HEK293 (cell line): ENCODE data around the gene AGRN.
"Not testable (repeated sequence)": the region's sequence is repeated elsewhere in the genome, so short reads cannot be mapped to it uniquely, and the experiment has no call there.

Experiments
- CTCF ChIA-PET: fragments of 350-600 bp; formaldehyde crosslinking; extraction: SDS; loops from one replicate; lab custom pipeline; 2021; ENCODE audit warnings: antibody characterized with exemption; lab: Yijun Ruan, JAX
- POLR2A ChIA-PET: fragments of 300-600 bp; formaldehyde crosslinking; extraction: SDS; loops from one replicate; lab custom pipeline; 2020; ENCODE audit warnings: antibody characterized with exemption, inconsistent platforms; lab: Yijun Ruan, JAX
- H3K27ac ChIP-seq: fragments of 200-500 bp; sonication (Bioruptor generic); 2 replicates; pipeline ENCODE4 v1.5.1; 2014; ENCODE audit warnings: low read depth, low read length, control low read depth, inconsistent platforms; ENCODE audit errors: extremely low read depth
- H3K36me3 ChIP-seq, 2 experiments: fragments of 200-500 bp in 1 of 2; sonication (Bioruptor generic) in 1 of 2; 1 replicate in 1 of 2; 2 replicates in 1 of 2; pipeline ENCODE4 v1.5.1; 2014 to 2017; ENCODE audit warnings: inconsistent platforms in 2 of 2, low read length in 2 of 2; ENCODE audit not compliant: control insufficient read depth in 2 of 2, insufficient read depth in 1 of 2
- H3K4me1 ChIP-seq: fragments of 200-500 bp; sonication (Bioruptor generic); 2 replicates; pipeline ENCODE4 v1.5.1; 2014; ENCODE audit warnings: mild to moderate bottlenecking, low read length, inconsistent platforms; ENCODE audit not compliant: control insufficient read depth, insufficient read depth
- H3K4me3 ChIP-seq: 2 replicates; pipeline ENCODE4 v1.5.1; 2011; ENCODE audit warnings: low read depth, mild to moderate bottlenecking, control low read depth, low read length, moderate library complexity
- H3K9me3 ChIP-seq: fragments of 200-500 bp; sonication (Bioruptor generic); 2 replicates; pipeline ENCODE4 v1.5.1; 2014; ENCODE audit warnings: low read depth, low read length, inconsistent platforms; ENCODE audit not compliant: control insufficient read depth, insufficient read depth
- BCL11A ChIP-seq: fragments of 450-650 bp; formaldehyde crosslinking; IDR thresholded peaks from 2 replicates; pipeline ENCODE4 v1.5.1; 2016; ENCODE audit warnings: low read depth, missing biosample characterization, missing genetic modification characterization
- GLI4 ChIP-seq: fragments of 450-650 bp; formaldehyde crosslinking; IDR thresholded peaks from 2 replicates; pipeline ENCODE4 v1.5.1; 2016; ENCODE audit warnings: missing biosample characterization, missing genetic modification characterization
- MEIS1 ChIP-seq: sonication (generic); formaldehyde crosslinking; IDR thresholded peaks from 2 replicates; pipeline ENCODE4 v1.8.1; 2022; ENCODE audit warnings: missing genetic modification reagents, mild to moderate bottlenecking, borderline replicate concordance
- REPIN1 ChIP-seq: fragments of 450-650 bp; formaldehyde crosslinking; IDR thresholded peaks from 2 replicates; pipeline ENCODE4 v1.5.1; 2017; ENCODE audit warnings: missing biosample characterization, missing genetic modification characterization, low read depth
- ZBTB17 ChIP-seq: fragments of 450-650 bp; formaldehyde crosslinking; IDR thresholded peaks from 2 replicates; pipeline ENCODE4 v1.5.1; 2016; ENCODE audit warnings: missing biosample characterization, missing genetic modification characterization
- ZFP41 ChIP-seq: fragments of 450-650 bp; formaldehyde crosslinking; IDR thresholded peaks from 2 replicates; pipeline ENCODE4 v1.5.1; 2016; ENCODE audit warnings: missing biosample characterization, missing genetic modification characterization, borderline replicate concordance
- ZIC2 ChIP-seq: fragments of 450-650 bp; formaldehyde crosslinking; IDR thresholded peaks from 2 replicates; pipeline ENCODE4 v1.5.1; 2016; ENCODE audit warnings: missing biosample characterization, missing genetic modification characterization
- ZNF266 ChIP-seq: fragments of 450-650 bp; formaldehyde crosslinking; IDR thresholded peaks from 2 replicates; pipeline ENCODE4 v1.5.1; 2016; ENCODE audit warnings: missing biosample characterization, missing genetic modification characterization, low read depth
- ZNF530 ChIP-seq: fragments of 450-650 bp; formaldehyde crosslinking; IDR thresholded peaks from 2 replicates; pipeline ENCODE4 v1.5.1; 2016; ENCODE audit warnings: low read depth, missing biosample characterization, missing genetic modification characterization
- ZNF548 ChIP-seq: fragments of 450-650 bp; formaldehyde crosslinking; IDR thresholded peaks from 2 replicates; pipeline ENCODE4 v1.5.1; 2016; ENCODE audit warnings: missing biosample characterization, missing genetic modification characterization
- TF ChIP-seq, protein P1 (sequence below): fragments of 450-650 bp; formaldehyde crosslinking; IDR thresholded peaks from 2 replicates; pipeline ENCODE4 v1.5.1; 2016; ENCODE audit warnings: missing biosample characterization, missing genetic modification characterization, borderline replicate concordance
- TF ChIP-seq, protein P2 (sequence below): fragments of 450-650 bp; IDR thresholded peaks from 2 replicates; pipeline ENCODE4 v1.5.1; 2018; ENCODE audit warnings: missing biosample characterization, mild to moderate bottlenecking, missing genetic modification characterization
- TF ChIP-seq, protein P3 (sequence below): fragments of 450-650 bp; formaldehyde crosslinking; IDR thresholded peaks from 2 replicates; pipeline ENCODE4 v1.5.1; 2016; ENCODE audit warnings: missing biosample characterization, missing genetic modification characterization
- TF ChIP-seq, protein P4 (sequence below): fragments of 450-650 bp; formaldehyde crosslinking; IDR thresholded peaks from 2 replicates; pipeline ENCODE4 v1.5.1; 2016; ENCODE audit warnings: missing biosample characterization, missing genetic modification characterization
- TF ChIP-seq, protein P5 (sequence below): fragments of 450-650 bp; formaldehyde crosslinking; IDR thresholded peaks from 2 replicates; pipeline ENCODE4 v1.5.1; 2017; ENCODE audit warnings: missing biosample characterization, missing genetic modification characterization

AGRN gene

DNA sequence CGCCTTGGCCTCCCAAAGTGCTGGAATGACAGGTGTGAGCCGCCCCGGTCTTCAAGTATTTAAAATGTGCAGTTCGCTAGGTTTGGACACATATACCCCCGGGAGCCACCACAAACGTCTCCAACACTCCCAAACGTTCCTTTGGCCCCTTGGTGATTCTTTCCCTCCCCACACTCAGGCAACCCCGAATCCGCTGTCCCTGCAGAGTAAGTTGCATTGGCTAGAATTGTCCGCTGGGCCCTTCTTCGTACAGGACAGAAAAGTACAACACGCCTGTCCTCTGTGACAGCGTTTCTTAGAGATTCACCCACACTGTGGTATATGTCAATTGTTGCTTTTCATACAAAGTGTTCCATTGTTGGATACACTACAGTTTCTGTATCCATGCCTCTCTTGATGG, 34.8 kb upstream of the AGRN start (continued):
- TF ChIP-seq, protein P1, sequence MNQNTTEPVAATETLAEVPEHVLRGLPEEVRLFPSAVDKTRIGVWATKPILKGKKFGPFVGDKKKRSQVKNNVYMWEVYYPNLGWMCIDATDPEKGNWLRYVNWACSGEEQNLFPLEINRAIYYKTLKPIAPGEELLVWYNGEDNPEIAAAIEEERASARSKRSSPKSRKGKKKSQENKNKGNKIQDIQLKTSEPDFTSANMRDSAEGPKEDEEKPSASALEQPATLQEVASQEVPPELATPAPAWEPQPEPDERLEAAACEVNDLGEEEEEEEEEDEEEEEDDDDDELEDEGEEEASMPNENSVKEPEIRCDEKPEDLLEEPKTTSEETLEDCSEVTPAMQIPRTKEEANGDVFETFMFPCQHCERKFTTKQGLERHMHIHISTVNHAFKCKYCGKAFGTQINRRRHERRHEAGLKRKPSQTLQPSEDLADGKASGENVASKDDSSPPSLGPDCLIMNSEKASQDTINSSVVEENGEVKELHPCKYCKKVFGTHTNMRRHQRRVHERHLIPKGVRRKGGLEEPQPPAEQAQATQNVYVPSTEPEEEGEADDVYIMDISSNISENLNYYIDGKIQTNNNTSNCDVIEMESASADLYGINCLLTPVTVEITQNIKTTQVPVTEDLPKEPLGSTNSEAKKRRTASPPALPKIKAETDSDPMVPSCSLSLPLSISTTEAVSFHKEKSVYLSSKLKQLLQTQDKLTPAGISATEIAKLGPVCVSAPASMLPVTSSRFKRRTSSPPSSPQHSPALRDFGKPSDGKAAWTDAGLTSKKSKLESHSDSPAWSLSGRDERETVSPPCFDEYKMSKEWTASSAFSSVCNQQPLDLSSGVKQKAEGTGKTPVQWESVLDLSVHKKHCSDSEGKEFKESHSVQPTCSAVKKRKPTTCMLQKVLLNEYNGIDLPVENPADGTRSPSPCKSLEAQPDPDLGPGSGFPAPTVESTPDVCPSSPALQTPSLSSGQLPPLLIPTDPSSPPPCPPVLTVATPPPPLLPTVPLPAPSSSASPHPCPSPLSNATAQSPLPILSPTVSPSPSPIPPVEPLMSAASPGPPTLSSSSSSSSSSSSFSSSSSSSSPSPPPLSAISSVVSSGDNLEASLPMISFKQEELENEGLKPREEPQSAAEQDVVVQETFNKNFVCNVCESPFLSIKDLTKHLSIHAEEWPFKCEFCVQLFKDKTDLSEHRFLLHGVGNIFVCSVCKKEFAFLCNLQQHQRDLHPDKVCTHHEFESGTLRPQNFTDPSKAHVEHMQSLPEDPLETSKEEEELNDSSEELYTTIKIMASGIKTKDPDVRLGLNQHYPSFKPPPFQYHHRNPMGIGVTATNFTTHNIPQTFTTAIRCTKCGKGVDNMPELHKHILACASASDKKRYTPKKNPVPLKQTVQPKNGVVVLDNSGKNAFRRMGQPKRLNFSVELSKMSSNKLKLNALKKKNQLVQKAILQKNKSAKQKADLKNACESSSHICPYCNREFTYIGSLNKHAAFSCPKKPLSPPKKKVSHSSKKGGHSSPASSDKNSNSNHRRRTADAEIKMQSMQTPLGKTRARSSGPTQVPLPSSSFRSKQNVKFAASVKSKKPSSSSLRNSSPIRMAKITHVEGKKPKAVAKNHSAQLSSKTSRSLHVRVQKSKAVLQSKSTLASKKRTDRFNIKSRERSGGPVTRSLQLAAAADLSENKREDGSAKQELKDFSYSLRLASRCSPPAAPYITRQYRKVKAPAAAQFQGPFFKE (tag by site-specific recombination) = no peak
- TF ChIP-seq, all 188 proteins: peak for 0

DNA sequence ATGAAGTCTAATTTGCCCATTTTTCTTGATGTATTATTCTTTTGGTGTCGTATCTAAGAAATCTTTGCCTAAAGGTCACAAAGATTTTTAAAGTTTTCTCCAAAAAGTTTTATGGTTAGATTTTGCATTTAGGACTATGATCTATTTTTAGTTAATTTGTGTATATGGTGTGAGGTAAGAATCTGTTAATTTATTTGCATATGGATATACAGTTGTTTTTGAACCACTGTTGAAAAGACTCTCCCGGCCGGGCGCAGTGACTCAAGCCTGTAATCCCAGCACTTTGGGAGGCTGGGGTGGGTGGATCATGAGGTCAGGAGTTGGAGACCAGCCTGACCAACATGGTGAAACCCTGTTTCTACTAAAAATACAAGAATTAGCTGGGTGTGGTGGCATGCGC, 31.9 kb upstream of the AGRN start:
- POLR2A ChIA-PET, H3K9me3 ChIP-seq, H3K27ac ChIP-seq, H3K4me3 ChIP-seq, H3K36me3 ChIP-seq, H3K4me1 ChIP-seq: not testable (repeated sequence)
- CTCF ChIA-PET = interaction anchor here (0.7 kb wide), 1 partner anchor 75 kb away, joined by 3 read pairs; no protein-coding TSS in a partner anchor

DNA sequence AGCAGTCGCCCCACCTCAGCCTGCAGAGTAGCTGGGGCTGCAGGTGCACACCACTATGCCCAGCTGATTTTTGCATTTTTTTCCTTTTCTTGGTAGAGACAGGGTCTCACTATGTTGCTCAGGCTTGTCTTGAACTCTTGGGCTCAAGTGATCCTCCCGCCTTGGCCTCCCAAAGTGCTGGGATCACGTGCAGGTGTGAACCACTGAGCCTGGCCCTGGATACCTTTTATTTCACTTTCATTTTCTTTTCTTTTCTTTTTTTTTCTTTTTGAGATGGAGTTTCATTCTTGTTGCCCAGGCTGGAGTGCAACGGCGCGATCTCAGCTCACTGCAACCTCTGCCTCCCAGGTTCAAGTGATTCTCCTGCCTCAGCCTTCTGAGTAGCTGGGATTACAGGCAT, 28.6 kb upstream of the AGRN start:
- H3K27ac ChIP-seq, H3K4me1 ChIP-seq, H3K4me3 ChIP-seq, H3K36me3 ChIP-seq, POLR2A ChIA-PET, H3K9me3 ChIP-seq: not testable (repeated sequence)
- CTCF ChIA-PET = interaction anchor here (0.6 to 4.3 kb wide), 3 partner anchors 7 to 50 kb away, joined by 4 to 39 read pairs (median 5); no protein-coding TSS in a partner anchor

DNA sequence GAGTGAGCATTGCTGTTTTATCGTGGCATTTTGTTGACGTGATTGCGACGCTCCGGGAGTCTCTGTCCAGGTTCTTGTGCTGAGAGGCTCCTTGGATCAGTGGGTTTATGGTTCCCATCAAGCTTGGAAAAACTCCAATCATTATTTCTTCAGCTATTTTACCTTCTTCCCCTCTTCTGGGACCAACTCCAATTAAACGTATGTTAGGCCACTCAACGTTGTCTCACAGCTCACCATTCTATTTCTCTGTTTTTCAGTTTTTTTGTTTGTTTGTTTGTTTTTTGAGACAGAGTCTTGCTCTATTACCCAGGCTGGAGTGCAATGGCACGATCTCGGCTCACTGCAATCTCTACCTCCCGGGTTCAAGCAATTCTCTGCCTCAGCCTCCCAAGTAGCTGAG, 28.0 kb upstream of the AGRN start:
- CTCF ChIA-PET = interaction anchor here (4.3 kb wide), 1 partner anchor 8 kb away, joined by 39 read pairs; no protein-coding TSS in a partner anchor
- no peak for TF ChIP-seq ZNF530 (tag by site-specific recombination)
- TF ChIP-seq, protein P2, sequence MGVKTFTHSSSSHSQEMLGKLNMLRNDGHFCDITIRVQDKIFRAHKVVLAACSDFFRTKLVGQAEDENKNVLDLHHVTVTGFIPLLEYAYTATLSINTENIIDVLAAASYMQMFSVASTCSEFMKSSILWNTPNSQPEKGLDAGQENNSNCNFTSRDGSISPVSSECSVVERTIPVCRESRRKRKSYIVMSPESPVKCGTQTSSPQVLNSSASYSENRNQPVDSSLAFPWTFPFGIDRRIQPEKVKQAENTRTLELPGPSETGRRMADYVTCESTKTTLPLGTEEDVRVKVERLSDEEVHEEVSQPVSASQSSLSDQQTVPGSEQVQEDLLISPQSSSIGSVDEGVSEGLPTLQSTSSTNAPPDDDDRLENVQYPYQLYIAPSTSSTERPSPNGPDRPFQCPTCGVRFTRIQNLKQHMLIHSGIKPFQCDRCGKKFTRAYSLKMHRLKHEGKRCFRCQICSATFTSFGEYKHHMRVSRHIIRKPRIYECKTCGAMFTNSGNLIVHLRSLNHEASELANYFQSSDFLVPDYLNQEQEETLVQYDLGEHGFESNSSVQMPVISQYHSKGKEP = no peak
- no peak for TF ChIP-seq ZNF266
- TF ChIP-seq, protein P3, sequence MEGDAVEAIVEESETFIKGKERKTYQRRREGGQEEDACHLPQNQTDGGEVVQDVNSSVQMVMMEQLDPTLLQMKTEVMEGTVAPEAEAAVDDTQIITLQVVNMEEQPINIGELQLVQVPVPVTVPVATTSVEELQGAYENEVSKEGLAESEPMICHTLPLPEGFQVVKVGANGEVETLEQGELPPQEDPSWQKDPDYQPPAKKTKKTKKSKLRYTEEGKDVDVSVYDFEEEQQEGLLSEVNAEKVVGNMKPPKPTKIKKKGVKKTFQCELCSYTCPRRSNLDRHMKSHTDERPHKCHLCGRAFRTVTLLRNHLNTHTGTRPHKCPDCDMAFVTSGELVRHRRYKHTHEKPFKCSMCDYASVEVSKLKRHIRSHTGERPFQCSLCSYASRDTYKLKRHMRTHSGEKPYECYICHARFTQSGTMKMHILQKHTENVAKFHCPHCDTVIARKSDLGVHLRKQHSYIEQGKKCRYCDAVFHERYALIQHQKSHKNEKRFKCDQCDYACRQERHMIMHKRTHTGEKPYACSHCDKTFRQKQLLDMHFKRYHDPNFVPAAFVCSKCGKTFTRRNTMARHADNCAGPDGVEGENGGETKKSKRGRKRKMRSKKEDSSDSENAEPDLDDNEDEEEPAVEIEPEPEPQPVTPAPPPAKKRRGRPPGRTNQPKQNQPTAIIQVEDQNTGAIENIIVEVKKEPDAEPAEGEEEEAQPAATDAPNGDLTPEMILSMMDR = no peak
- TF ChIP-seq REPIN1 (tag by site-specific recombination) = no peak
- TF ChIP-seq MEIS1 = no peak
- no peak for TF ChIP-seq BCL11A
- TF ChIP-seq, protein P4, sequence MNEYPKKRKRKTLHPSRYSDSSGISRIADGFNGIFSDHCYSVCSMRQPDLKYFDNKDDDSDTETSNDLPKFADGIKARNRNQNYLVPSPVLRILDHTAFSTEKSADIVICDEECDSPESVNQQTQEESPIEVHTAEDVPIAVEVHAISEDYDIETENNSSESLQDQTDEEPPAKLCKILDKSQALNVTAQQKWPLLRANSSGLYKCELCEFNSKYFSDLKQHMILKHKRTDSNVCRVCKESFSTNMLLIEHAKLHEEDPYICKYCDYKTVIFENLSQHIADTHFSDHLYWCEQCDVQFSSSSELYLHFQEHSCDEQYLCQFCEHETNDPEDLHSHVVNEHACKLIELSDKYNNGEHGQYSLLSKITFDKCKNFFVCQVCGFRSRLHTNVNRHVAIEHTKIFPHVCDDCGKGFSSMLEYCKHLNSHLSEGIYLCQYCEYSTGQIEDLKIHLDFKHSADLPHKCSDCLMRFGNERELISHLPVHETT (tag by site-specific recombination) = no peak
- TF ChIP-seq ZBTB17 (tag by site-specific recombination) = no peak
- TF ChIP-seq GLI4 (tag by site-specific recombination) = no peak
- no peak for TF ChIP-seq ZNF548
- no peak for TF ChIP-seq ZIC2 (tag by site-specific recombination)
- TF ChIP-seq, protein P5, sequence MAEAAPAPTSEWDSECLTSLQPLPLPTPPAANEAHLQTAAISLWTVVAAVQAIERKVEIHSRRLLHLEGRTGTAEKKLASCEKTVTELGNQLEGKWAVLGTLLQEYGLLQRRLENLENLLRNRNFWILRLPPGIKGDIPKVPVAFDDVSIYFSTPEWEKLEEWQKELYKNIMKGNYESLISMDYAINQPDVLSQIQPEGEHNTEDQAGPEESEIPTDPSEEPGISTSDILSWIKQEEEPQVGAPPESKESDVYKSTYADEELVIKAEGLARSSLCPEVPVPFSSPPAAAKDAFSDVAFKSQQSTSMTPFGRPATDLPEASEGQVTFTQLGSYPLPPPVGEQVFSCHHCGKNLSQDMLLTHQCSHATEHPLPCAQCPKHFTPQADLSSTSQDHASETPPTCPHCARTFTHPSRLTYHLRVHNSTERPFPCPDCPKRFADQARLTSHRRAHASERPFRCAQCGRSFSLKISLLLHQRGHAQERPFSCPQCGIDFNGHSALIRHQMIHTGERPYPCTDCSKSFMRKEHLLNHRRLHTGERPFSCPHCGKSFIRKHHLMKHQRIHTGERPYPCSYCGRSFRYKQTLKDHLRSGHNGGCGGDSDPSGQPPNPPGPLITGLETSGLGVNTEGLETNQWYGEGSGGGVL = no peak
- TF ChIP-seq ZFP41 (tag by site-specific recombination) = no peak

More for the DNA sequence above, 28.0 kb upstream of the AGRN start:
- Histone ChIP-seq H3K36me3 (peaks cover 0 to 5% of the 10 kb centered on the region in 2 experiments; a peak in 1 of 3 replicates), H3K27ac (no peak overlapping the region), H3K9me3 (no peaks in the 10 kb centered on the region), H3K4me1 (no peaks in the 10 kb centered on the region), H3K4me3 (no peak overlapping the region)
- POLR2A ChIA-PET = no interaction called here
